Activated CD4-positive, CD25-positive, alpha-beta regulatory T cell treated with anti-CD3 and anti-CD28 coated beads, Interleukin-2, amount 50 U/mL, for 16 hours (primary cell): Measurements from ENCODE around the gene GOLT1A.

ENCODE experiments used
- DNase-seq: peaks from one replicate; pipeline ENCODE4 v3.0.0-alpha.2; 2020; ENCODE audit warnings: low read depth, low spot score

The GOLT1A gene

GRCh38 chr1:204218552-204218951 is 4.8 kb upstream of the GOLT1A start:
- no peak for DNase-seq

- DNase-seq, result no peak
Observed at GRCh38 chr1:204217648-204218000, 3.8 kb upstream of the GOLT1A start.

- DNase-seq, result no peak
Observed at GRCh38 chr1:204216880-204217647, 3.3 kb upstream of the GOLT1A start.

GRCh38 chr1:204216236-204216635 is 2.4 kb upstream of the GOLT1A start:
- DNase-seq, result no peak

GRCh38 chr1:204212715-204213114 is 1.1 kb downstream of the GOLT1A start:
- DNase-seq, result no peak

GRCh38 chr1:204211046-204211445 is 2.7 kb downstream of the GOLT1A start:
- DNase-seq, result no peak

GRCh38 chr1:204207136-204207616 is 6.6 kb downstream of the GOLT1A start:
- peak; percentile 50 for DNase-seq

GRCh38 chr1:204206121-204206520 is 7.7 kb downstream of the GOLT1A start:
- DNase-seq, result no peak

GRCh38 chr1:204205486-204205885 is 8.3 kb downstream of the GOLT1A start:
- no peak for DNase-seq

GRCh38 chr1:204204944-204205343 is 8.8 kb downstream of the GOLT1A start:
- no peak for DNase-seq

GRCh38 chr1:204203206-204203767 is 10.5 kb downstream of the GOLT1A start:
- no peak for DNase-seq

GRCh38 chr1:204202481-204202880 is 11.3 kb downstream of the GOLT1A start:
- DNase-seq, result no peak

GRCh38 chr1:204201348-204202040 is 12.3 kb downstream of the GOLT1A start:
- no peak for DNase-seq

GRCh38 chr1:204199579-204199978 is 14.2 kb downstream of the GOLT1A start:
- no peak for DNase-seq

GRCh38 chr1:204198348-204199340 is 15.1 kb downstream of the GOLT1A start:
- no peak for DNase-seq

- no peak for DNase-seq
Observed at GRCh38 chr1:204197068-204197467, 16.7 kb downstream of the GOLT1A start.

- DNase-seq, result no peak
Observed at GRCh38 chr1:204196068-204196795, 17.6 kb downstream of the GOLT1A start, which contains the start of gene KISS1. Gene KISS1, minus strand, starts transcription at chr1:204196491. Its CDS starts 3,615 bp downstream, at chr1:204192876.

- DNase-seq, result no peak
Observed at GRCh38 chr1:204194771-204195170, 19.0 kb downstream of the GOLT1A start.

- DNase-seq, result no peak
Observed at GRCh38 chr1:204194080-204194479, 19.7 kb downstream of the GOLT1A start.

- no peak for DNase-seq
Observed at GRCh38 chr1:204192589-204193352, 21.0 kb downstream of the GOLT1A start.
